GM12874 (cell line): Measurements from ENCODE around the gene MSRB1.

Experiments used
- CTCF ChIP-seq: IDR thresholded peaks from 2 replicates; pipeline ENCODE4 v1.5.1; 2011; ENCODE audit warnings: low read depth, mild to moderate bottlenecking, control low read depth, low read length, moderate library complexity; ENCODE audit not compliant: insufficient read depth

Gene MSRB1

GRCh38 chr16:1976951-1977874, 34.2 kb upstream of the MSRB1 start:
- no peak for TF ChIP-seq CTCF

- TF ChIP-seq CTCF = no peak
These were observed 33.2 kb upstream of the MSRB1 start for GRCh38 chr16:1976216-1976520.

- TF ChIP-seq CTCF = no peak
These were observed 32.6 kb upstream of the MSRB1 start for GRCh38 chr16:1975432-1976215.

- TF ChIP-seq CTCF = no peak
These were observed 31.4 kb upstream of the MSRB1 start for GRCh38 chr16:1974157-1975070.

GRCh38 chr16:1973461-1974156, 30.6 kb upstream of the MSRB1 start:
- no peak for TF ChIP-seq CTCF

GRCh38 chr16:1972490-1972877, 29.5 kb upstream of the MSRB1 start:
- TF ChIP-seq CTCF = no peak
